Inflammatory macrophage treated with lipopolysaccharide for 1 hour (primary cell): Measurements from ENCODE around the gene PDIK1L.

Experiments
- DNase-seq, 2 donors: peaks; one replicate each; pipeline ENCODE4 v3.0.0-alpha.2; 2020 to 2022

Gene PDIK1L

GRCh38 chr1:26124418-26125331 is 13.1 kb downstream of the PDIK1L start:
- DNase-seq, result no peak

- DNase-seq, result no peak
Measured at GRCh38 chr1:26125382-26125781, 13.8 kb downstream of the PDIK1L start.

GRCh38 chr1:26125946-26126320 is 14.3 kb downstream of the PDIK1L start:
- no peak for DNase-seq

GRCh38 chr1:26126321-26127084 is 14.9 kb downstream of the PDIK1L start:
- peak; percentile 59 to 71 for DNase-seq

DNA sequence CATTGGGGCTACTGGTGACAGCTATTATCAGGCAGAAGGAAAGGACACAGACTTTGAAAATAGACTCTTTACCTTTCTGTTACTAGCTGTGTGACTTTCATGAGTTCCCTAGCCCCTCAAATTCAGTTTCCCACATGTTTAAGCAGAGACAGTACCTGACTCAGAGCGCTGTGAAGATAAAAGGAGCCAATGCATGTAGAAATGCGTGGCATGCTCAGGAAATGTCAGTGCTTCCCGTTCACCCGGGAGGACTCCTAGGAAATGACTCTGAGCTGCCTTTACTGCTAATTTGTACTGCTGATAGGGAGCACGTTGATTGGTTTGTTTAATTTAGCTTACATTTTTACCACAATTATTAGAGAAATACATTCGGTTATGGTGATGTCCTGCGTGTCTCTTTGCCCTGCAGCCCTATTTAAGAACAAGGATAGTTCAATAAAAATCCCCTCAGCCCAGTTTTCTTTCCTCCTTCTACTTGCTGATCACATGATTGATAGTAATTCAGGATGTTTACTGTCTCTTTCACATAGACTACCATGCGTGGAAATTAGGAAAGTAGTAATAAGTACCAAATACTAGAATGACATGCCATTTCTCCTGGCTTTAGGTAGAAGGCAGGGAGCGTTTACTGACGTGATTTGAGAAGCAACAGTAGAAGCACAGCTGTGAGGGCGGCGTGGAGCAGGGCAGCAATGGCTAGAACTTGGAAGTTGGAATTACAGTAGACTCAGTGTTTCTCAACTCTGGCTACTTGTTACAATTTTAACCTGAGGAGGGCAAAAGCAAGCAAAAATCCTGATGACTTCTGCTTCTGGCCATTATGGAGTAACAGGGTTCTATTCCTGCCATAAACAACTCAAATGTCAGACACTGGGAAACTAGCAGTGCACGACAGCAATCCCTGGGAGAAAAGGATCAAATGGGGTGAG is 15.9 kb downstream of the PDIK1L start:
- DNase-seq, result peak in 1 of 2 donors; percentile 32

DNA sequence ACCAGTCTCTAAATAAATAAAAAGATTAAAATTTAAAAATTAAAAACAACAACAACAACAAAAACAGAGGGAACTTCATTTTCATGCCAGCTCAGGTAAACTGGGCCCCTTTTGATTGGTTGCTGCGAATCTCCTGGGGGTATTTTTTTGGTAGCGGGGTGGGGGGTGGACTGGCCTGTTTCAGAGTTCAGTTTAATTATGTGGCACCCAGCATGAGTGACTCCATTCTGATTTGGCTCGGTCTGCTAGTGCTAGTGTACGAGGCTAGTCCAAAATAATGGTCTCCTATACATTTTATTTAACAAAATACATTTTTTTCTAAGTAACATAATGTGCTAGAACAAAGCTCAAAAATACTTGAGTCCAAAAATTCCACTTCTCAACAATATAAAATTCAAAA is 18.2 kb downstream of the PDIK1L start:
- DNase-seq, result no peak

GRCh38 chr1:26130695-26131094 is 19.1 kb downstream of the PDIK1L start:
- DNase-seq, result no peak

- no peak for DNase-seq
Measured at GRCh38 chr1:26132128-26132833, 20.7 kb downstream of the PDIK1L start.

DNA sequence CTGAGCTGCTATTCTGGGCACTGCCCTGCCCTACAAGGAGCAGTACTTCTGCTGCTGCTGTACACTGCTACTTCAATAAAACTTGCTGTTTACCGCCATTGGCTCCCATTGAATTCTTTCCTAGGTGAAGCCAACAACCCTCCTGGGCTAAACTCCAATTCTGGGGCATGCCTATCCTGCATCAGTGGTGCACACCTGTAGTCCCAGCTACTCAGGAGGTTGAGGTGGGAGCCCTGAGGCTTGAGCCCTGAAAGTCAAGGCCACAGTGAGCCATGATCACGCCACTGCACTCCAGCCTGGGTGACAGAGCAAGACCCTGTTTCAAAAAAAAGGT is 21.2 kb downstream of the PDIK1L start:
- DNase-seq, result no peak

GRCh38 chr1:26134466-26134865 is 22.8 kb downstream of the PDIK1L start:
- no peak for DNase-seq

DNA sequence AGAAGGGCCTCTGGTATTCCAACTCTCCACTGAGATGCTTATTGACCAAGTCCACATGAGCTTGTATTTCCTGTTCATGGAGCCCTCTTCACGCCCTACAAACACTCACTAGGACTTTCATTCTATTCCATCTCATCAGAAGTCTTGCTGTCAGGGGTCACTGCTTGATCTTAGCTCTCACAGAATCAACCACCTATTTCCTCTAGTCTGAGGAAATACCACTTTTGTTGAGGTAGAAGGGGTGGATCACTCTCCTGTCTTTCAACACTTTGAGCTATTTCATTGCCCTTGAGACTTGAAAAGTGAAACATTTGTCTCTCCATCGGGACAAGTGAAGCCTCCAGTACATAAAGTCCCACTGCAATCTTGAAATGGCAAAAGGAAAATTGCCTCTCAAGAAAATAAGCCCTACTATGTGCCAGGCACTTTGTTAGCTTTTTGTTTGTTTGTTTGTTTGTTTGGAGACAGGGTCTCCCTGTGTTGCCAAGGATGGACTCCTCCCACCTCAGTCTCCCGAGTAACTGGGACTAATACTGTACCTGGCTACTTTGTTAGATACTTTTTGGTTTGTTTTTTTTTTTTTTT is 27.4 kb downstream of the PDIK1L start:
- no peak for DNase-seq

DNA sequence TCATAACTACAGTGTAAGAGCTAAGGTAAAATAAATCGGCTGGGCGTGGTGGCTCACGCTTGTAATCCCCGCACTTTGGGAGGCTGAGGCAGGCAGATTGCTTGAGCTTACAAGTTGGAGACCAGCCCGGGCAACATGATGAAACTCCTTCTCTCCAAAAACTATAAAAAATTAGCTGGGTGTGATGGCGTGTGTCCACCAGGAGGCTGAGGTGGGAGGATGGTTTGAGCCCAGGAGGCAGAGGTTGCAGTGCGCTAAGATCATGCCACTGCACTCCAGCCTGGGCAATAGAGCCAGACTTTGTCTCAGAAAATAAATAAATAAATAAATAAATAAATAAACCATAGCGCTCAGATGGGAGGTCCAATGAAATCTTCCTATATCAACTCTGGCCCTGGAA is 30.5 kb downstream of the PDIK1L start:
- DNase-seq, result no peak

DNA sequence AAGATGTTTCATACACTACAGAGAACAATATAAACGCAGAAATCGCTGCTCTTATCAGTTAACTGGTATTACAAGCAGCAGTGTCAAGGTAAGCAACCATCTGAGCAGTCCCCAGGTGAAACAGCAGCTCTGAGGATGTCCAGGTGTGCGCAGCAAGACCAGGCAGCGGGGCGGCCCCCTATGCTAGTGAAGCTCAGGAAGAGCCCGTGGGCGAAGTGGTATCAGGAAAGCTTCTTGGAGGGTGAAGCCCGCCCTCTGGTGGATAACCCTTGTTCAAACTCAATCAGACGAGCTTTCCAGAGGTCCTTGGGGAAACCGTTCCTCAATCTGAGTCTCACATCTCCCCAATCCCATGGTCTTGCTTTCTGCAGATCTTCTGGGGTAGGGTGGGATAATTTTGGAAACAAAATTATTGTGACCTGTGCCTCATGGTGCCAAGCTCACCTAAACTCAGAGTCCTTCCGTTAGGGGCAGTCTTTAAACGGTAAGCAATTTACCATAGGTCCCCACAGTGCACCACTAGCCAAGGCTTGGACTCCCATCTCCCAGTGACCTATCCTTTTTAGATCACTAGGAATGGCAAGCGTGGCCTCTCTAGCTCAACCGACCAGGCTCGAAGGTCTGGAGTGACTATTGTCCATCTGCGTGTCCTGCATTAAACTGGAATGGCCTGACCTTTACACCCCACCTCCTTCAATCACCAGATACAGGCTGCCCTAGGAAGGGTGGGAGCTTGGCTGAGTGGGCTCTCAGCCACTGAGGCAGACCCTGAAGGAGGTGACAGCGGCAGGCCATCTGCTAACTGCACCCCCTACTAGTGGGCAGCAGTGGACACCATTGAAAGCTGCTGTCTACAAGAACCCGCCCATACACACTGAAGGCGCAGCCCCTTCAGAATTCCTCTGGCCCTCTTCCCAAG is 33.7 kb downstream of the PDIK1L start:
- peak; percentile 67 to 90 for DNase-seq

DNA sequence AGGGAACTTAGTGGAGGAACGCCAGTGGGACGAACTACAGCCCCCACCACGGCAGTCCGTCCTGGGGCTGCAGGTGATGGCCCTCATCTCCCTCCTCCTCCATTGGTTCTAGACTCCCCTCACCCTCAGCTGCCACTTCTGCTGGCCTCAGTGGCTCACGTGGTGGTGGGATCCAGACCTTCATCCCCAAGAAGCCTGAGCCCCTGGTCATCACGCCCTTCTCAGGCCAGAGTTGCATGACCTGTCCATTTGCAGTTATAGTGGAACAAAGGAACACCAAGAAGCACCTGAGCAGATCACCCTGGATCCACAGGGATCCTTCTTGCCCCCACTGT is 34.3 kb downstream of the PDIK1L start:
- DNase-seq, result no peak

- no peak for DNase-seq
Measured at GRCh38 chr1:26148887-26149286, 37.3 kb downstream of the PDIK1L start.

DNA sequence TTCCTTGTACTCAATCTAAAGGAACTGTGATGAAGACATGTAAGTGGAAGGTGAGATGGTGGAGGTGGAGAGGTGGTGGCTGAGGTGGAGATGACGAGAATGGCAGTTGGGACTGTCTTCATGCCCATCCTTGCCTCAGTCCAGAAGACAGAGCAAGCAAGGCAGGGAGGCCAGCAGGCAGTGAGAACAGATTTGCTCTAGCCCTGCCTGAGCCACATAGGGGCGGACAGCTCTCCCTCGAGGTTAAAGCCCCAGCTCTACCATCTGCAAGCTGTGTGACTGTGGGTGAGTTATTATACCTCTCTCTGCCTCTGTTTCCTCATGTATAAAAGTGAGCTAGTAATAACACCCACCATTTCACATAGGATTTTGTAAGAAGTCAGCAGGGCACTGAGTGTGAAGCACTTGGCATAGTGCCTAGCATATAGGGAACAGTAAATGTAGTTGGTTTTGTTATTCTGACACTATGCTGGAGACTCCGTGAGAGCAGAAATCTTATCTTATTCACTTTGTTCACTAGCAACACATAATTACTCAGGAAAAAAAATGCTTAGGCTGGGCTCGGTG is 42.4 kb downstream of the PDIK1L start:
- peak; percentile 47 to 65 for DNase-seq

GRCh38 chr1:26154750-26155149 is 43.1 kb downstream of the PDIK1L start:
- no peak for DNase-seq

DNA sequence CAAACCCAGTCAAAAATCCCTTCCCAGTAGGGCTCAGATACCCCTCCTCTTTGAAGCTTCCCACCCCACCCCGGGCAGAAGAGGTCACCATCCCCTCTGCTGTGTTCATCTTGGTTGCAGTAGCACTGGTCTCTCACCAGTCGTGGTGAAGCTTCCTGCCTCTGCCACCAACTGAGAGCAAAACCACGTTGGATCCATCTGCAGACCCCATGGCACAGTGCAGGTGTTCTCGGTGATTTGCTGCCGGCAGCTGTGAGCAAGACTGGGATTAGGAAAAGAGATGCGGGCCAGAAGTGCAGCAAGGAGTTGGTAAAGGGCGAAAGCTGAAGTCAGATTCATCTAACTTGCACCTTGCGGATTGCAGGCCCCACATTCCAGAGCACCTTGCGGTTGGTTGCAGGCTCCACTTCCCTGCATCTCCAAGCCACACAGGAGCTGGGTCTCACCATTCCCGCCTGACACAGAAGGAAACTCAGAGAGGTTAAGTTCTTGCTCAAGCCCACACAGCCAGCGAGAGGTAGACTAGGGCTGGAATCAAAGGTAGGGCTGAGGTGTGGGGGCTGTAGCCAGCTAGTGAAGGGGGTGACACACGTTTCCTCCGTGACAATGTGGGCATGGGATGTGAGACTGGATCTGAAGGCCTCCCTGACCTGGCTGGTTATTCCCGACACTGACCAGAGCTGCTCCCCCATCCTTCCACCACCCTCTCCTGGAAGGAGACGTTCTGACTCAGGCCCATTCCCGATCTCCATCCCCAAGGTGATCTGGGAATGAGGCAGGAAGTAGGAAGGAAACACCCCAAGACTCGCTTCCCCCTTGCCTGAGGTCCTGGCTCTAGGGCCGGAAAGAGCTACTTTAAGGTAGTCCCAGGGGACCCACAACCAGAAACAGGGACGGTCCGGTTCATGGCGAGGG is 44.0 kb downstream of the PDIK1L start:
- no peak for DNase-seq

DNA sequence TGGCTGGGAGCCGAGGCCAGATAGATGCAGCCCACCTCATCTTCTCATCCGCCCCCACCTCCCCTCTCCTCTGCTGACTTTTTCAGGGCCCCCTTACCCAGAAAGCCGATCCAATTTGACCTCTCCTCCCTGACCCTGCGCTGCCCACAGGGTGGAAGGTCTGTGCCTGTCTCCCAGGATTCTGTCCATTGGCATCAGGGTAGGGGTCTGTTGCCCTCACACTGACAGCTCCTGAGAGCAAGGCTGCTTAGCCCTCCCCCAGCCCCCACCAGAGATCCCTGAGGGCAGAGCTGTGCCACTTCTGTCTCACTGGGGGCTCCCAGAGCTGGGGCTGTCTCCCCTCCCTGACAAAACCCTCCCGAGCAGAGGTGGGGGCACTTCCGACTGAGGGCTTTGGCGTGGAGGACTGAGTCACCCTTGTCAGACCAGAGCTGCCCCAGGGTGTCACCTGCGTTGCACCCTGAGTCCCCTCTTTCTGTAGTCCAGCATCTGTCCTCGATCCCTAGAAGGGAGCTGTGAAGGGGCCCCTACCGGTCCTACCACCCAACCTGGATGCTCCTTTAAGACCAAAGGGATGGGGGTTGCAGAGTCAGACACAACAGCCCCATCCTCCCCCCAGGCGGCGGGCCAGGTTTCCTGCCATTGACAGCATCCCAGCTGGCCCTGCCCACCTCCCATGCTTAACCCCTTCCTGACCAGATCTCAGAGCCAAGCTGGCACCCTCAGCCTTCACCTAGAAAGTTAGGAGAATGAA is 44.8 kb downstream of the PDIK1L start:
- DNase-seq, result no peak
